ENCODE measurements around the gene IFI30. TPM values are rescaled to one million over a fixed set of nuclear protein-coding genes. Genes with fewer than 3 reads are reported as not detected.
A peak's percentile ranks its signal among the peaks of the same experiment; 100 is the strongest.

IFI30 gene
- polyA plus RNA-seq, 3 donors = 3,608 to 6,022 (median 4,550) TPM

DNA sequence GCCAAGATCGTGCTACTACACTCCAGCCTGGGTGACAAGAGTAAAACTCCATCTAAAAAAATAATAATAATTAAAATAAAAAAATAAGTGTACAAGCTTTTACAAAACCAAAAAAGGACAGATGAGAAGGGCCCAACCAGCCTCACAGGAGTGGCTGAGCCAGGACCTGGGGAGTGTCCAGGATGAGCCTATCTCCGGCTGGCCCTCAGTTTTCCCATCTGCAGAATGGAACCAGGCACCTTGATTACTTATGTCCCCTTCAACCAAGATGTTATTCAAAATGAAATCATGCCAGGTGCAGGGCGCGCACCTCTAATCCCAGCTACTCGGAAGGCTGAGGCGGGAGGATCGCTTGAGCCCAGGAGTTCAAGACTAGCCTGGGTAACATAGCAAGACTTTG lies 9.5 kb upstream of the IFI30 start:
- WGBS (ENCODE audit: insufficient coverage) = 100% methylated on average over 3 of the region's 7 CpGs
- H3K36me3 ChIP-seq (replicated peaks in 1 of 2; ENCODE audit: control insufficient read depth in 1 of 2, insufficient read depth in 2 of 2, low read length in 2 of 2) = peaks cover 28 to 32% of the 10 kb centered on the region in 2 donors
- H3K9me3 Mint-ChIP-seq = peaks cover 0 to 2% (median 0%) of the 10 kb centered on the region in 7 donors
- no peaks in the 10 kb centered on the region for H3K9me3 ChIP-seq (replicated peaks in 1 of 2; ENCODE audit: control insufficient read depth in 1 of 2, insufficient read depth in 1 of 2, low read length in 2 of 2)
- no peaks in the 10 kb centered on the region for H3K27me3 ChIP-seq (ENCODE audit: control insufficient read depth in 2 of 2, insufficient read depth in 2 of 2, low read length in 2 of 2)
- intact Hi-C loops (cut with micrococcal nuclease) = no loop called here
- peaks cover 0 to 1% (median 0%) of the 10 kb centered on the region in 3 donors for H3K27me3 Mint-ChIP-seq (ENCODE audit: low read depth in 3 of 3)
- DNase-seq = no peak
- H3K36me3 Mint-ChIP-seq = peaks cover 37 to 52% of the 10 kb centered on the region in 2 donors
- no peak overlapping the region for H3K9ac ChIP-seq (ENCODE audit: insufficient read depth, low read length, poor library complexity, severe bottlenecking)
- no peak overlapping the region for H3K4me3 ChIP-seq (replicated peaks in 1 of 3; ENCODE audit: low read depth in 2 of 3, low read length in 3 of 3)
- TF ChIP-seq, protein P1, sequence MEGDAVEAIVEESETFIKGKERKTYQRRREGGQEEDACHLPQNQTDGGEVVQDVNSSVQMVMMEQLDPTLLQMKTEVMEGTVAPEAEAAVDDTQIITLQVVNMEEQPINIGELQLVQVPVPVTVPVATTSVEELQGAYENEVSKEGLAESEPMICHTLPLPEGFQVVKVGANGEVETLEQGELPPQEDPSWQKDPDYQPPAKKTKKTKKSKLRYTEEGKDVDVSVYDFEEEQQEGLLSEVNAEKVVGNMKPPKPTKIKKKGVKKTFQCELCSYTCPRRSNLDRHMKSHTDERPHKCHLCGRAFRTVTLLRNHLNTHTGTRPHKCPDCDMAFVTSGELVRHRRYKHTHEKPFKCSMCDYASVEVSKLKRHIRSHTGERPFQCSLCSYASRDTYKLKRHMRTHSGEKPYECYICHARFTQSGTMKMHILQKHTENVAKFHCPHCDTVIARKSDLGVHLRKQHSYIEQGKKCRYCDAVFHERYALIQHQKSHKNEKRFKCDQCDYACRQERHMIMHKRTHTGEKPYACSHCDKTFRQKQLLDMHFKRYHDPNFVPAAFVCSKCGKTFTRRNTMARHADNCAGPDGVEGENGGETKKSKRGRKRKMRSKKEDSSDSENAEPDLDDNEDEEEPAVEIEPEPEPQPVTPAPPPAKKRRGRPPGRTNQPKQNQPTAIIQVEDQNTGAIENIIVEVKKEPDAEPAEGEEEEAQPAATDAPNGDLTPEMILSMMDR (IDR thresholded peaks at IDR 0.05) = no peak
- peaks cover 25 to 34% of the 10 kb centered on the region in 2 donors for H3K4me1 ChIP-seq (ENCODE audit: control insufficient read depth in 1 of 2, insufficient read depth in 2 of 2, low read length in 2 of 2)
- H3K4me3 Mint-ChIP-seq = no peak overlapping the region
- no peak overlapping the region for H3K27ac ChIP-seq (ENCODE audit: low read depth in 1 of 2, low read length in 2 of 2)
- no peak overlapping the region for H3K4me2 ChIP-seq (replicated peaks; ENCODE audit: extremely low read depth, low read length, poor library complexity, severe bottlenecking)
- no peaks in the 10 kb centered on the region for H4K20me1 ChIP-seq (ENCODE audit: insufficient read depth, low read length)
- H3K27ac Mint-ChIP-seq = peak overlapping the region in 1 of 7 donors; percentile 48
- peaks cover 23% of the 10 kb centered on the region for H3K4me1 Mint-ChIP-seq
- peaks cover 13% of the 10 kb centered on the region for H3K79me2 ChIP-seq (ENCODE audit: insufficient read depth, low read length)
- H2AFZ ChIP-seq (ENCODE audit: insufficient read depth, low read depth, low read length, poor library complexity, severe bottlenecking) = no peak overlapping the region

DNA sequence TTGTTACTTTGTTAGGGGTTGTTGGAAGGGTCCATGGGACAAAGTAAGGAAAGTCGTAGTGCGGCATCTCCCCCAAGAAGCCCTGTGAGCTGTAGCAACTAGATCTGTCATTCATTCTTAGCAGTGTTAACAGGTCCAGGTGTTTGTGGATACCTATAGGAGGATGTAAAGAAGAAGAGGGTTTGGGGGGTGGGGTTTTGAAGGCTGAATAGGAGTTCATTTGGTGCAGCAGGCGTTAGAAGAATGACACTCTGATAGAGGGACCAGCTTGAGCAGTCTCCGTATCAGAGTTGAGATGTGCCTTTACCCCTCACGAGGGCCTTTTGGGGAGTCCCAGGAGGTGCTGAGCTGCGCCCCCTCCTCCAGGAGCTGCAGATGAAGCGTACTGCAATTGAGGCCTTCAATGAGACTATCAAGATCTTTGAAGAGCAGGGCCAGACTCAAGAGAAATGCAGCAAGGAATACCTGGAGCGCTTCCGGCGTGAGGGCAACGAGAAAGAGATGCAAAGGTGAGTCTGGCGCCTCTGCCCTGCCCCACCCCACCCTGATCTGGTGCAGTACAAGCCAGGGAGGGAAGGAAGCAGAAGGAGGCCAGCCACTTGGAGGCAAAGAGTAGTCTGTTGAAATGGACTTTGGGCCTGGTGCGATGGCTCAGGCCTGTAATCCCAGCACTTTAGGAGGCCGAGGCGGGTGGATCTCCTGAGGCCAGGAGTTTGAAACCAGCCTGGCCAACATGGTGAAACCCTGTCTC lies 7.6 kb upstream of the IFI30 start:
- Histone ChIP-seq H3K4me2 (replicated peaks; ENCODE audit: extremely low read depth, low read length, poor library complexity, severe bottlenecking) (no peak overlapping the region), H3K4me3 (replicated peaks in 1 of 3; ENCODE audit: low read depth in 2 of 3, low read length in 3 of 3) (no peak overlapping the region), H3K4me1 (ENCODE audit: control insufficient read depth in 1 of 2, insufficient read depth in 2 of 2, low read length in 2 of 2) (peaks cover 36 to 45% of the 10 kb centered on the region in 2 donors), H2AFZ (ENCODE audit: insufficient read depth, low read depth, low read length, poor library complexity, severe bottlenecking) (no peak overlapping the region), H4K20me1 (ENCODE audit: insufficient read depth, low read length) (no peaks in the 10 kb centered on the region), H3K79me2 (ENCODE audit: insufficient read depth, low read length) (peaks cover 11% of the 10 kb centered on the region), H3K9ac (ENCODE audit: insufficient read depth, low read length, poor library complexity, severe bottlenecking) (no peak overlapping the region), H3K27me3 (ENCODE audit: control insufficient read depth in 2 of 2, insufficient read depth in 2 of 2, low read length in 2 of 2) (no peaks in the 10 kb centered on the region), H3K27ac (ENCODE audit: low read depth in 1 of 2, low read length in 2 of 2) (no peak overlapping the region), H3K9me3 (replicated peaks in 1 of 2; ENCODE audit: control insufficient read depth in 1 of 2, insufficient read depth in 1 of 2, low read length in 2 of 2) (no peaks in the 10 kb centered on the region), H3K36me3 (replicated peaks in 1 of 2; ENCODE audit: control insufficient read depth in 1 of 2, insufficient read depth in 2 of 2, low read length in 2 of 2) (peaks cover 28 to 32% of the 10 kb centered on the region in 2 donors)
- DNase-seq = no peak
- peaks cover 33% of the 10 kb centered on the region for H3K4me1 Mint-ChIP-seq
- WGBS (ENCODE audit: insufficient coverage) = 96% methylated on average over 11 of the region's 15 CpGs
- intact Hi-C loops (cut with micrococcal nuclease) = loop anchor here in 1 of 2 donors (5.0 kb wide), 1 partner anchor 54 kb away; no protein-coding TSS in a partner anchor
- no peak overlapping the region for H3K4me3 Mint-ChIP-seq
- H3K27ac Mint-ChIP-seq = peak overlapping the region in 3 of 7 donors; percentile 26 to 40 (median 33)
- H3K36me3 Mint-ChIP-seq = peaks cover 37 to 49% of the 10 kb centered on the region in 2 donors
- TF ChIP-seq, protein P1 (IDR thresholded peaks at IDR 0.05) = no peak
- peaks cover 0 to 1% (median 0%) of the 10 kb centered on the region in 3 donors for H3K27me3 Mint-ChIP-seq (ENCODE audit: low read depth in 3 of 3)
- H3K9me3 Mint-ChIP-seq = peaks cover 0 to 2% (median 0%) of the 10 kb centered on the region in 7 donors

All from CD14-positive monocyte (primary cell).